Endothelial cell of umbilical vein (primary cell): ENCODE measurements around the gene PYM1.
"Not testable (repeated sequence)": the region's sequence is repeated elsewhere in the genome, so short reads cannot be mapped to it uniquely, and the experiment has no call there.

Source experiments
- CTCF ChIP-seq, 2 donors: IDR thresholded peaks; 1 replicate in 1 of 2; 2 replicates in 1 of 2; pipeline ENCODE4 v1.5.1; 2011; ENCODE audit warnings: low read length in 2 of 2, mild to moderate bottlenecking in 2 of 2, moderate library complexity in 2 of 2, control low read depth in 1 of 2, inconsistent platforms in 1 of 2, low read depth in 1 of 2; ENCODE audit not compliant: insufficient read depth in 1 of 2; ENCODE audit errors: extremely low read depth in 1 of 2
- EZH2 ChIP-seq: IDR thresholded peaks from 2 replicates; pipeline ENCODE4 v1.6.1; 2012; ENCODE audit warnings: borderline replicate concordance, low read depth, mild to moderate bottlenecking, moderate library complexity, low read length, inconsistent platforms; ENCODE audit not compliant: severe bottlenecking
- JUN ChIP-seq: IDR thresholded peaks from 2 replicates; pipeline ENCODE4 v1.6.1; 2011; ENCODE audit warnings: borderline replicate concordance, low read depth; ENCODE audit not compliant: insufficient read length, insufficient read depth
- MAX ChIP-seq: IDR thresholded peaks from 2 replicates; pipeline ENCODE4 v1.6.1; 2011; ENCODE audit not compliant: insufficient read depth, insufficient read length
- MYC ChIP-seq: IDR thresholded peaks from one replicate; pipeline ENCODE4 v1.6.1; 2011; ENCODE audit warnings: mild to moderate bottlenecking, low read depth, low read length
- POLR2A ChIP-seq: IDR thresholded peaks from 2 replicates; pipeline ENCODE4 v1.6.1; 2012; ENCODE audit warnings: low read depth, mild to moderate bottlenecking, control low read depth, low read length
- POLR2AphosphoS5 ChIP-seq: IDR thresholded peaks from 2 replicates; pipeline ENCODE4 v1.6.1; 2012; ENCODE audit warnings: low read depth, mild to moderate bottlenecking, control low read depth, low read length, moderate library complexity; ENCODE audit not compliant: insufficient read depth

GRCh38 chr12:55919032-55919431 is 8.7 kb downstream of the PYM1 start:
- not testable (repeated sequence) for TF ChIP-seq POLR2AphosphoS5; CTCF (IDR thresholded peaks at IDR 0.05; ENCODE audit: extremely low read depth in 1 of 2, insufficient read depth in 1 of 2, low read depth in 1 of 2, low read length in 2 of 2); EZH2; POLR2A; MYC; MAX; JUN
